Measurements from ENCODE around the gene FRMD6. TPM values are rescaled to one million over a fixed set of nuclear protein-coding genes. Genes with fewer than 3 reads are reported as not detected.

The FRMD6 gene
- total and polyA plus RNA-seq, 10 of the 15 experiments (the other 5 are each of a cell fraction or from before 2014, with no cell fraction given): 0.86 to 7.8 (median 3.3) TPM

DNA sequence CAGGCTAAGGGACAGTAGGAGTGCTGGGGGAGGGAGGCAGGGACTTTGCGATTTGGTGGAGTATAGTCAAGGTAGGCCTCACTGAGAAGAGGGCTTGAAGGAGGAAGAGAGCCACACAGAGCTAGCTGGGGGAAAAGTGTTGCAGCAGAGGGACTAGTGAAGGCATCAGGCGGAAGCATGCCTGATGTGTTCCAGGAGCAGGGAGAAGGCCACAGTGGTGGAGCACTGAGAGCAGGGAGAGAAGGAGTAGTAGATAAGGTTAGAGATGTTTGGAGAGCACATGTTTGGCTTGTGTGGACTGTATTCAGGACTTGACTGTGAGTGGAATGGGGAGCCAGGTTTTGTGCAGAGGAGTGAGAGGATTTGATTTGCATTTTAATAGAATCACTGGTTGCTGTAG is 9.0 kb downstream of the FRMD6 start:
- H3K36me3 ChIP-seq (ENCODE audit: control insufficient read depth in 2 of 2, insufficient read depth in 2 of 2, low read length in 1 of 2): no peaks in the 10 kb centered on the region
- H3K4me1 ChIP-seq (ENCODE audit: control insufficient read depth, insufficient read depth, low read length): no peaks in the 10 kb centered on the region
- no peak overlapping the region for H2AFZ ChIP-seq (ENCODE audit: control insufficient read depth, low read depth, low read length)
- H3K4me2 ChIP-seq (ENCODE audit: control insufficient read depth, insufficient read depth): no peak overlapping the region
- H3K27me3 ChIP-seq (replicated peaks in 1 of 2; ENCODE audit: control insufficient read depth in 2 of 2, insufficient read depth in 2 of 2, low read length in 1 of 2): peaks cover 0 to 3% of the 10 kb centered on the region in 2 experiments; a peak in 1 of 4 replicates
- RAD21 ChIA-PET (ENCODE audit: unreplicated experiment): no interaction called here
- in situ Hi-C loops (cut with MboI) (no loop called here), intact Hi-C loops (cut with micrococcal nuclease; ENCODE audit: unreplicated experiment) (no loop called here)
- H4K20me1 ChIP-seq (ENCODE audit: control insufficient read depth, insufficient read depth): no peaks in the 10 kb centered on the region
- H3K4me3 ChIP-seq: no peak overlapping the region
- CTCF ChIA-PET: no interaction called here
- BruUV-seq (replicated peaks): no TSS peak
- no peaks in the 10 kb centered on the region for H3K9me3 ChIP-seq (replicated peaks; ENCODE audit: control insufficient read depth, insufficient read depth, low read length)
- POLR2A ChIA-PET: no interaction called here
- no peak for FAIRE-seq
- 90% methylated on average over 2 of the region's 2 CpGs for WGBS (ENCODE audit: insufficient coverage, insufficient replicate concordance, low lambda C conversion rate, missing lambda C conversion rate)
- ATAC-seq: no peak
- H3K27ac ChIP-seq (ENCODE audit: control insufficient read depth, insufficient read depth): no peak overlapping the region
- no peak overlapping the region for H3K9ac ChIP-seq (ENCODE audit: control insufficient read depth, insufficient read depth, low read length)
- no peaks in the 10 kb centered on the region for H3K79me2 ChIP-seq (ENCODE audit: control insufficient read depth, insufficient read depth, low read length)
- DNase-seq (ENCODE audit: low read depth, low spot score): no peak
- SMC1A ChIA-PET (ENCODE audit: uncharacterized antibody, unreplicated experiment): no interaction called here
- TF ChIP-seq MYC (IDR thresholded peaks at IDR 0.05; ENCODE audit: insufficient read depth, insufficient read length, insufficient replicate concordance, low read length, severe bottlenecking) (no peak), ZBTB11 (CRISPR knock-in tag; IDR thresholded peaks at IDR 0.05) (no peak), RB1 (IDR thresholded peaks at IDR 0.05; ENCODE audit: borderline replicate concordance) (no peak), EGR1 (IDR thresholded peaks at IDR 0.05; ENCODE audit: borderline replicate concordance in 1 of 2, low read depth in 2 of 2, low read length in 2 of 2) (no peak), PML (IDR thresholded peaks at IDR 0.05; ENCODE audit: low read length) (no peak), SMARCA5 (IDR thresholded peaks at IDR 0.05) (no peak), SMC3 (IDR thresholded peaks at IDR 0.05; ENCODE audit: borderline replicate concordance, low read length) (no peak), ZNF207 (IDR thresholded peaks at IDR 0.05; ENCODE audit: borderline replicate concordance) (no peak), ZSCAN29 (IDR thresholded peaks at IDR 0.05) (no peak), ZZZ3 (IDR thresholded peaks at IDR 0.05; ENCODE audit: control insufficient read depth, insufficient read length, low read depth) (no peak), ZNF274 (IDR thresholded peaks at IDR 0.05; ENCODE audit: insufficient read depth, insufficient read length) (no peak)
- TF ChIP-seq, protein P1, sequence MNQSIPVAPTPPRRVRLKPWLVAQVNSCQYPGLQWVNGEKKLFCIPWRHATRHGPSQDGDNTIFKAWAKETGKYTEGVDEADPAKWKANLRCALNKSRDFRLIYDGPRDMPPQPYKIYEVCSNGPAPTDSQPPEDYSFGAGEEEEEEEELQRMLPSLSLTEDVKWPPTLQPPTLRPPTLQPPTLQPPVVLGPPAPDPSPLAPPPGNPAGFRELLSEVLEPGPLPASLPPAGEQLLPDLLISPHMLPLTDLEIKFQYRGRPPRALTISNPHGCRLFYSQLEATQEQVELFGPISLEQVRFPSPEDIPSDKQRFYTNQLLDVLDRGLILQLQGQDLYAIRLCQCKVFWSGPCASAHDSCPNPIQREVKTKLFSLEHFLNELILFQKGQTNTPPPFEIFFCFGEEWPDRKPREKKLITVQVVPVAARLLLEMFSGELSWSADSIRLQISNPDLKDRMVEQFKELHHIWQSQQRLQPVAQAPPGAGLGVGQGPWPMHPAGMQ (IDR thresholded peaks at IDR 0.05; ENCODE audit: borderline replicate concordance): no peak
- TF ChIP-seq, protein P2, sequence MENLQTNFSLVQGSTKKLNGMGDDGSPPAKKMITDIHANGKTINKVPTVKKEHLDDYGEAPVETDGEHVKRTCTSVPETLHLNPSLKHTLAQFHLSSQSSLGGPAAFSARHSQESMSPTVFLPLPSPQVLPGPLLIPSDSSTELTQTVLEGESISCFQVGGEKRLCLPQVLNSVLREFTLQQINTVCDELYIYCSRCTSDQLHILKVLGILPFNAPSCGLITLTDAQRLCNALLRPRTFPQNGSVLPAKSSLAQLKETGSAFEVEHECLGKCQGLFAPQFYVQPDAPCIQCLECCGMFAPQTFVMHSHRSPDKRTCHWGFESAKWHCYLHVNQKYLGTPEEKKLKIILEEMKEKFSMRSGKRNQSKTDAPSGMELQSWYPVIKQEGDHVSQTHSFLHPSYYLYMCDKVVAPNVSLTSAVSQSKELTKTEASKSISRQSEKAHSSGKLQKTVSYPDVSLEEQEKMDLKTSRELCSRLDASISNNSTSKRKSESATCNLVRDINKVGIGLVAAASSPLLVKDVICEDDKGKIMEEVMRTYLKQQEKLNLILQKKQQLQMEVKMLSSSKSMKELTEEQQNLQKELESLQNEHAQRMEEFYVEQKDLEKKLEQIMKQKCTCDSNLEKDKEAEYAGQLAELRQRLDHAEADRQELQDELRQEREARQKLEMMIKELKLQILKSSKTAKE (IDR thresholded peaks at IDR 0.05; ENCODE audit: low read depth, poor library complexity, severe bottlenecking): no peak
- TF ChIP-seq, protein P3, sequence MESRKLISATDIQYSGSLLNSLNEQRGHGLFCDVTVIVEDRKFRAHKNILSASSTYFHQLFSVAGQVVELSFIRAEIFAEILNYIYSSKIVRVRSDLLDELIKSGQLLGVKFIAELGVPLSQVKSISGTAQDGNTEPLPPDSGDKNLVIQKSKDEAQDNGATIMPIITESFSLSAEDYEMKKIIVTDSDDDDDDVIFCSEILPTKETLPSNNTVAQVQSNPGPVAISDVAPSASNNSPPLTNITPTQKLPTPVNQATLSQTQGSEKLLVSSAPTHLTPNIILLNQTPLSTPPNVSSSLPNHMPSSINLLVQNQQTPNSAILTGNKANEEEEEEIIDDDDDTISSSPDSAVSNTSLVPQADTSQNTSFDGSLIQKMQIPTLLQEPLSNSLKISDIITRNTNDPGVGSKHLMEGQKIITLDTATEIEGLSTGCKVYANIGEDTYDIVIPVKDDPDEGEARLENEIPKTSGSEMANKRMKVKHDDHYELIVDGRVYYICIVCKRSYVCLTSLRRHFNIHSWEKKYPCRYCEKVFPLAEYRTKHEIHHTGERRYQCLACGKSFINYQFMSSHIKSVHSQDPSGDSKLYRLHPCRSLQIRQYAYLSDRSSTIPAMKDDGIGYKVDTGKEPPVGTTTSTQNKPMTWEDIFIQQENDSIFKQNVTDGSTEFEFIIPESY (IDR thresholded peaks at IDR 0.05): no peak
- TF ChIP-seq, protein P4, sequence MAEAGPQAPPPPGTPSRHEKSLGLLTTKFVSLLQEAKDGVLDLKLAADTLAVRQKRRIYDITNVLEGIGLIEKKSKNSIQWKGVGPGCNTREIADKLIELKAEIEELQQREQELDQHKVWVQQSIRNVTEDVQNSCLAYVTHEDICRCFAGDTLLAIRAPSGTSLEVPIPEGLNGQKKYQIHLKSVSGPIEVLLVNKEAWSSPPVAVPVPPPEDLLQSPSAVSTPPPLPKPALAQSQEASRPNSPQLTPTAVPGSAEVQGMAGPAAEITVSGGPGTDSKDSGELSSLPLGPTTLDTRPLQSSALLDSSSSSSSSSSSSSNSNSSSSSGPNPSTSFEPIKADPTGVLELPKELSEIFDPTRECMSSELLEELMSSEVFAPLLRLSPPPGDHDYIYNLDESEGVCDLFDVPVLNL (IDR thresholded peaks at IDR 0.05; ENCODE audit: low read depth, low read length): no peak
